ENCODE measurements around the gene RTTN. TPM values are rescaled to one million over a fixed set of nuclear protein-coding genes. Genes with fewer than 3 reads are reported as not detected.

Gene RTTN
- total RNA-seq, 1 donor from 2014 or later = 15.8 TPM

DNA sequence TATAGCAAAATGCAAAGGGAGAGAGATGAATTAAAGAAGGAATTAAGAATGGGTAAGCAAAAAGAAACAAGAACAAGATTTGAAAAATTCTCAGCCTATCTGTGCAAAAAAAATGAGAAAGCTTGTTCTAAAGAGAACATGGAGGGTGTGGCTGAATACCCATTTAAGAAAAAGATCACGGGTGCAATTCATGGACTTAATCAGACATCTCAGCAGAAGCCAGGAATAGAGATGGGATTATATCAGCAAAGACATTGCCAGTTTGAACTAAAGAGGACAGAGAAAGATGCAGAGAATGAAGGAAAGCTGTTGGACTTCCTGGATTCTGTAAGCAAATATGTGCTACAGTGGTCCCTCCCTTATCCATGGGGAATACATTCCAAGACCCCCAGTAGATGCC lies 115.6 kb downstream of the RTTN start:
- H3K4me3 Mint-ChIP-seq (ENCODE audit: unreplicated experiment) = no peak overlapping the region
- H3K36me3 Mint-ChIP-seq (ENCODE audit: low read depth, unreplicated experiment) = peaks cover 3% of the 10 kb centered on the region
- H3K27ac Mint-ChIP-seq (ENCODE audit: unreplicated experiment) = no peak overlapping the region
- no peaks in the 10 kb centered on the region for H3K4me1 Mint-ChIP-seq (ENCODE audit: unreplicated experiment)
- no peak for DNase-seq (ENCODE audit: low spot score)
- TF ChIP-seq, protein P1, sequence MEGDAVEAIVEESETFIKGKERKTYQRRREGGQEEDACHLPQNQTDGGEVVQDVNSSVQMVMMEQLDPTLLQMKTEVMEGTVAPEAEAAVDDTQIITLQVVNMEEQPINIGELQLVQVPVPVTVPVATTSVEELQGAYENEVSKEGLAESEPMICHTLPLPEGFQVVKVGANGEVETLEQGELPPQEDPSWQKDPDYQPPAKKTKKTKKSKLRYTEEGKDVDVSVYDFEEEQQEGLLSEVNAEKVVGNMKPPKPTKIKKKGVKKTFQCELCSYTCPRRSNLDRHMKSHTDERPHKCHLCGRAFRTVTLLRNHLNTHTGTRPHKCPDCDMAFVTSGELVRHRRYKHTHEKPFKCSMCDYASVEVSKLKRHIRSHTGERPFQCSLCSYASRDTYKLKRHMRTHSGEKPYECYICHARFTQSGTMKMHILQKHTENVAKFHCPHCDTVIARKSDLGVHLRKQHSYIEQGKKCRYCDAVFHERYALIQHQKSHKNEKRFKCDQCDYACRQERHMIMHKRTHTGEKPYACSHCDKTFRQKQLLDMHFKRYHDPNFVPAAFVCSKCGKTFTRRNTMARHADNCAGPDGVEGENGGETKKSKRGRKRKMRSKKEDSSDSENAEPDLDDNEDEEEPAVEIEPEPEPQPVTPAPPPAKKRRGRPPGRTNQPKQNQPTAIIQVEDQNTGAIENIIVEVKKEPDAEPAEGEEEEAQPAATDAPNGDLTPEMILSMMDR (IDR thresholded peaks at IDR 0.05; ENCODE audit: unreplicated experiment) = no peak
- H3K27me3 Mint-ChIP-seq (ENCODE audit: unreplicated experiment) = peaks cover 2% of the 10 kb centered on the region
- no peaks in the 10 kb centered on the region for H3K9me3 Mint-ChIP-seq (ENCODE audit: unreplicated experiment)

DNA sequence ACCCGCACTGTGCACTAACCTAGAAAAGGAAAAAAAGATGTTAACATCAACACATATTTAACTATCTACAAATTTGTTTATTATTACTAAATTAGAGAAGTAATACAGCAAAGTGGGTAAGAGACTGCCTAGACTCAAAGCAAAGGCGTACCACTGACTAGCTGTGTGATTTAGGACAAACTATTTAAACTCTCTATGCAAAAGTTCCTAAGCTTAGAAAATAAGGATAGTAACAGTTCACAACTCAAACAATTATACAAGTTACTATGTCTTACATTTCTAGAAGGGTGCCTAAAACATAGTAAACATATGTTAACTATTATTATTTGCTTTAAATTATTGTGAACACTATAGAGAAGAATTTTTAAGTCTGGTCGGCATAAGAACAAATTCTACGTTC lies 119.4 kb downstream of the RTTN start:
- Mint-ChIP-seq H3K4me1 (ENCODE audit: unreplicated experiment) (no peaks in the 10 kb centered on the region), H3K27me3 (ENCODE audit: unreplicated experiment) (no peaks in the 10 kb centered on the region), H3K9me3 (ENCODE audit: unreplicated experiment) (no peaks in the 10 kb centered on the region), H3K4me3 (ENCODE audit: unreplicated experiment) (no peak overlapping the region), H3K27ac (ENCODE audit: unreplicated experiment) (no peak overlapping the region), H3K36me3 (ENCODE audit: low read depth, unreplicated experiment) (no peaks in the 10 kb centered on the region)
- TF ChIP-seq, protein P1 (IDR thresholded peaks at IDR 0.05; ENCODE audit: unreplicated experiment) = no peak
- DNase-seq (ENCODE audit: low spot score) = no peak

DNA sequence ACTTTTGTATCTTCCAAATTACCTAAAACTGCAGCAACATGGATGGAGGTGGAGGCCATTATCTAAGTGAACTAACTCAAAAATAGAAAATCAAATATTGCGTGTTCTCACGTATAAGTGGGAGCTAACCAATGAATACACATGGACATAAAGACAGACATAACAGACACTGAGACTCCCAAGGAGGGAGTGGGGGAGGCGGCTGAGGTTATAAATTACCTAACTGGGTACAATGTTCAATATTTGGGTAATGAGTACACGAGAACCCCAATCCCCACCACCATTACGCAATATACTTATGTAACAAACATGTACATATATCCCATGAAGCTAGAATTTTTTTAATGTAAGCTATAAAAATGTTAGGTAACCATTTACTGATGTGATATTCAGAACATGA lies 119.8 kb downstream of the RTTN start:
- H3K27ac Mint-ChIP-seq (ENCODE audit: unreplicated experiment) = no peak overlapping the region
- no peaks in the 10 kb centered on the region for H3K27me3 Mint-ChIP-seq (ENCODE audit: unreplicated experiment)
- TF ChIP-seq, protein P1 (IDR thresholded peaks at IDR 0.05; ENCODE audit: unreplicated experiment) = no peak
- H3K36me3 Mint-ChIP-seq (ENCODE audit: low read depth, unreplicated experiment) = no peaks in the 10 kb centered on the region
- no peak overlapping the region for H3K4me3 Mint-ChIP-seq (ENCODE audit: unreplicated experiment)
- no peaks in the 10 kb centered on the region for H3K9me3 Mint-ChIP-seq (ENCODE audit: unreplicated experiment)
- no peak for DNase-seq (ENCODE audit: low spot score)
- H3K4me1 Mint-ChIP-seq (ENCODE audit: unreplicated experiment) = no peaks in the 10 kb centered on the region

DNA sequence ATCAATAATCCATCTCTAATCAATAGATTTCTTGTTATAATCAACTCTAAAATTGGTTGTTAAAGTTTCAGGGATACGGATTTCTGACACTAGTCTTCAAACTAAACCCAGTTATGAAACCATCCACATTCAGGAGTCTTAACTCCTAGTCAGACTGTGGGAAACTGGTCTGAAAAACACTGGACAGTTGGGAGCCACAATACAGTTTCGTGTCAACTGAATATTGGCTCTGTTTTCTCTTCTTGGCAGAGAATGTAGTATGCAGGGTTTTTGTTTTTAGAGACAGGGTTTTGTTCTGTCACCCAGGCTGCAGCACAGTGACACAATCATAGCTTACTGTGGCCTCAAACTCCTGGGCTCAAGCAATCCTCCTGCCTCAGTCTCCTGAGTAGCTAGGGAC lies 123.1 kb downstream of the RTTN start:
- H3K27me3 Mint-ChIP-seq (ENCODE audit: unreplicated experiment) = no peaks in the 10 kb centered on the region
- H3K4me1 Mint-ChIP-seq (ENCODE audit: unreplicated experiment) = no peaks in the 10 kb centered on the region
- TF ChIP-seq, protein P1 (IDR thresholded peaks at IDR 0.05; ENCODE audit: unreplicated experiment) = no peak
- no peak overlapping the region for H3K4me3 Mint-ChIP-seq (ENCODE audit: unreplicated experiment)
- no peaks in the 10 kb centered on the region for H3K36me3 Mint-ChIP-seq (ENCODE audit: low read depth, unreplicated experiment)
- H3K9me3 Mint-ChIP-seq (ENCODE audit: unreplicated experiment) = no peaks in the 10 kb centered on the region
- no peak overlapping the region for H3K27ac Mint-ChIP-seq (ENCODE audit: unreplicated experiment)
- DNase-seq (ENCODE audit: low spot score) = no peak

DNA sequence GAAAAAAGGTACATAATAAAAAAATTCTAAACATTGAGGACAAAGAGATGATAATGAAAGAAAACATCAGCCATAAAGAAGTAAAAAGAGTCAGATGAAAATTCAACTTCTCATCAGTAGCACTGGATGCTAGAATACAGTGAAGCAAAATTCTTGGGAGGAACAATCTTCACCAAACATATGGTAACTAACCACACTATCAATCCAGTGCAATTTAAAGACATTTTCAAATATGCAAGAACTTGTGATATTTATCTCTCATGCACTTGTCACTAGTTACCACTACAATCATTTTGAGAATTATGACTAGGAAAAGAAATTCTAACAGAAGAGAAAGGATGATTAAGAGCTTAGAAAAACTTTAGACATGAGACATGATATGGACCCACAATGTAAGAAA lies 127.4 kb downstream of the RTTN start:
- H3K9me3 Mint-ChIP-seq (ENCODE audit: unreplicated experiment) = no peaks in the 10 kb centered on the region
- no peaks in the 10 kb centered on the region for H3K27me3 Mint-ChIP-seq (ENCODE audit: unreplicated experiment)
- no peak overlapping the region for H3K4me3 Mint-ChIP-seq (ENCODE audit: unreplicated experiment)
- H3K4me1 Mint-ChIP-seq (ENCODE audit: unreplicated experiment) = no peaks in the 10 kb centered on the region
- TF ChIP-seq, protein P1 (IDR thresholded peaks at IDR 0.05; ENCODE audit: unreplicated experiment) = no peak
- no peak for DNase-seq (ENCODE audit: low spot score)
- no peak overlapping the region for H3K27ac Mint-ChIP-seq (ENCODE audit: unreplicated experiment)
- H3K36me3 Mint-ChIP-seq (ENCODE audit: low read depth, unreplicated experiment) = no peaks in the 10 kb centered on the region

Measured in endothelial cell (in vitro differentiated cells).